NCI-H2107 (cell line): ENCODE results near the gene C11orf68.
A peak's percentile ranks its signal among the peaks of the same experiment; 100 is the strongest.

ENCODE experiments used
- DNase-seq: peaks from one replicate; lab custom pipeline; 2025; lab: John Stamatoyannopoulos, UW

Gene C11orf68

GRCh38 chr11:65890324-65891218, 28.3 kb downstream of the C11orf68 start, which contains the start of gene CCDC85B:
Gene CCDC85B, plus strand, starts transcription at chr11:65890673. Its CDS starts 111 bp downstream, at chr11:65890784.
- peak; percentile 85 for DNase-seq

GRCh38 chr11:65888163-65888814, 30.6 kb downstream of the C11orf68 start, which contains the start of gene FIBP:
Gene FIBP, minus strand, starts transcription at chr11:65888471. Its CDS starts 53 bp downstream, at chr11:65888418.
- DNase-seq: peak; percentile 91

GRCh38 chr11:65887723-65888162, 31.1 kb downstream of the C11orf68 start:
- no peak for DNase-seq

GRCh38 chr11:65886826-65887722, 31.8 kb downstream of the C11orf68 start:
- DNase-seq: no peak

GRCh38 chr11:65885808-65886536, 32.9 kb downstream of the C11orf68 start:
- DNase-seq: no peak

- no peak for DNase-seq
These were observed 33.6 kb downstream of the C11orf68 start for GRCh38 chr11:65885231-65885630.

- peak; percentile 59 for DNase-seq
These were observed 34.2 kb downstream of the C11orf68 start for GRCh38 chr11:65884716-65885092.

- DNase-seq: no peak
These were observed 34.8 kb downstream of the C11orf68 start for GRCh38 chr11:65883786-65884715.

GRCh38 chr11:65883058-65883761, 35.7 kb downstream of the C11orf68 start:
- DNase-seq: no peak

GRCh38 chr11:65882120-65883057, 36.5 kb downstream of the C11orf68 start:
- no peak for DNase-seq

GRCh38 chr11:65880844-65881421, 37.9 kb downstream of the C11orf68 start:
- no peak for DNase-seq

GRCh38 chr11:65880027-65880426, 38.8 kb downstream of the C11orf68 start:
- no peak for DNase-seq

GRCh38 chr11:65879617-65880016, 39.2 kb downstream of the C11orf68 start, which contains the start of gene CTSW:
Gene CTSW, plus strand, starts transcription at chr11:65879837. Its CDS starts 18 bp downstream, at chr11:65879855.
- no peak for DNase-seq

GRCh38 chr11:65873318-65874156, 45.3 kb downstream of the C11orf68 start:
- peak; percentile 63 for DNase-seq

- no peak for DNase-seq
These were observed 46.1 kb downstream of the C11orf68 start, which contains the start of gene EFEMP2 for GRCh38 chr11:65872586-65873317. Gene EFEMP2, minus strand, starts transcription at chr11:65872800. Its CDS starts 446 bp downstream, at chr11:65872354.
